ENCODE data around the gene WNT10A. TPM values are rescaled to one million over a fixed set of nuclear protein-coding genes. Genes with fewer than 3 reads are reported as not detected.
"Not testable (repeated sequence)": the region's sequence is repeated elsewhere in the genome, so short reads cannot be mapped to it uniquely, and the experiment has no call there.

WNT10A gene
- total RNA-seq, 2 donors from 2014 or later: 3.6 to 4.3 TPM

DNA sequence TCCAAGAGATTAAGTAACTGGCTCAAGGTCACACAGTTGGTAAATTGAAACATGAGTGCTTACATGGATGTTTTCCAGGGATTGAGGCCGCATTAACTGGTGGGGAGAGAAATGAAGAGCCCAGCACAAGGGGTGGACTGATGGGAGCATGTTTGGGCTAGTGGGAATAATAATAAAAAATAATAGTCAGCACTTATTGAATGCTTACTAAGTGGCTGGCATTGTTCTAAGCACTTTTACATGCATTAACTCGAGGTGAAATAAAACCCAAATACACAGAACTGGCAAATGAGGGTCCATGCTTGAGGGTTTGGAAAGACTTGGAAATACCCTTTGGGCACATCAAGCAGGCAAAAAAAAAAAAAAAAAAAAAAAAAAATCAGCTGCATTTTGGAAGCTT lies 44.8 kb downstream of the WNT10A start:
- intact Hi-C loops (cut with DNase I): no loop called here
- H3K27ac ChIP-seq: no peak overlapping the region
- WGBS: 64% methylated on average over 2 of the region's 2 CpGs
- TF ChIP-seq POLR2A (IDR thresholded peaks at IDR 0.05) (no peak), POLR2AphosphoS5 (IDR thresholded peaks at IDR 0.05) (no peak)
- TF ChIP-seq, protein P1, sequence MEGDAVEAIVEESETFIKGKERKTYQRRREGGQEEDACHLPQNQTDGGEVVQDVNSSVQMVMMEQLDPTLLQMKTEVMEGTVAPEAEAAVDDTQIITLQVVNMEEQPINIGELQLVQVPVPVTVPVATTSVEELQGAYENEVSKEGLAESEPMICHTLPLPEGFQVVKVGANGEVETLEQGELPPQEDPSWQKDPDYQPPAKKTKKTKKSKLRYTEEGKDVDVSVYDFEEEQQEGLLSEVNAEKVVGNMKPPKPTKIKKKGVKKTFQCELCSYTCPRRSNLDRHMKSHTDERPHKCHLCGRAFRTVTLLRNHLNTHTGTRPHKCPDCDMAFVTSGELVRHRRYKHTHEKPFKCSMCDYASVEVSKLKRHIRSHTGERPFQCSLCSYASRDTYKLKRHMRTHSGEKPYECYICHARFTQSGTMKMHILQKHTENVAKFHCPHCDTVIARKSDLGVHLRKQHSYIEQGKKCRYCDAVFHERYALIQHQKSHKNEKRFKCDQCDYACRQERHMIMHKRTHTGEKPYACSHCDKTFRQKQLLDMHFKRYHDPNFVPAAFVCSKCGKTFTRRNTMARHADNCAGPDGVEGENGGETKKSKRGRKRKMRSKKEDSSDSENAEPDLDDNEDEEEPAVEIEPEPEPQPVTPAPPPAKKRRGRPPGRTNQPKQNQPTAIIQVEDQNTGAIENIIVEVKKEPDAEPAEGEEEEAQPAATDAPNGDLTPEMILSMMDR (IDR thresholded peaks at IDR 0.05): no peak
- H3K27me3 ChIP-seq (replicated peaks; ENCODE audit: insufficient read depth): no peaks in the 10 kb centered on the region
- H3K9me3 ChIP-seq: no peaks in the 10 kb centered on the region
- H3K4me1 ChIP-seq (replicated peaks): no peaks in the 10 kb centered on the region
- DNase-seq (ENCODE audit: low spot score): no peak
- no peak overlapping the region for H3K4me3 ChIP-seq
- no peaks in the 10 kb centered on the region for H3K36me3 ChIP-seq

DNA sequence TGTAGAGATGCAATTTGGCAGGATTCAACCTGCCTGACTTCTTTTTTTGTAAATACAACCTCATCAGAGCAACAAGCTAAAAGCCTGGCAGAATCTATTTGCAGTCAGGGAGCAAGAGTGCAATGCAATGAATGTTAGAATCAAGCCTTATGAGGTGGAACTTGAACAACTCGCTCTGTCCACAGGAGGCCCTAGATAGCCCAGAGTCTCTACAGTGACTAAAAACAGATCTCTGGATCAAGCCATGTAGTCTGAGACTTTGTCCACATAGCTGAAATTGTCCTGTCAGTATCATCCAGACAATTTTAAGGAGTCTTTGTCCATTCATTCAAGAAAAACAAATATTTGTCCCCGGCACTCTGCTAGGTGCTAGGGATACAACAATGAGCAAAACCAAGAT lies 46.8 kb downstream of the WNT10A start:
- intact Hi-C loops (cut with DNase I): no loop called here
- H3K4me3 ChIP-seq: no peak overlapping the region
- no peak for DNase-seq (ENCODE audit: low spot score)
- WGBS: 54% methylated on average over 2 of the region's 2 CpGs
- no peaks in the 10 kb centered on the region for H3K9me3 ChIP-seq
- H3K27me3 ChIP-seq (replicated peaks; ENCODE audit: insufficient read depth): no peaks in the 10 kb centered on the region
- H3K4me1 ChIP-seq (replicated peaks): no peaks in the 10 kb centered on the region
- TF ChIP-seq POLR2A (IDR thresholded peaks at IDR 0.05) (no peak), POLR2AphosphoS5 (IDR thresholded peaks at IDR 0.05) (no peak)
- TF ChIP-seq, protein P1 (IDR thresholded peaks at IDR 0.05): no peak
- H3K36me3 ChIP-seq: no peaks in the 10 kb centered on the region
- no peak overlapping the region for H3K27ac ChIP-seq

DNA sequence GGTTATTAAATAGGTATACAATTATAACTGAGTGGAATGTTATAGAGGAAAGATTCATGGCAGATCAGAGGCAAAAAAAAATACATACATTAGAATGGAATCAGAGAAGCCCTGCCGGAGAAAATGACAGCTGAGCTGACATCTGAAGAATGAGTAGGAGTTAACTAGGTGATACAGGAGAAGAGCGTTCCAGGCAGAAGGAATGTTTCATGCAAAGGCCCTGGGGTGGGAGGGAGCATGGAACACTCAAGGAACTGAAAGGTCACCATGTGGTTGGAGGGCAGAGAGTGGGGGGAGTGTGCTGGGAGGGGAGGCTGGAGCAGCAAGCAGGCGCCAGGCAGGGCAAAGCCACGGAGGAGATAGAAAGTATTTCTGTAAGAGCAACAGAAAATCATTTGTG lies 47.2 kb downstream of the WNT10A start:
- intact Hi-C loops (cut with DNase I): no loop called here
- WGBS: 59% methylated on average over 4 of the region's 4 CpGs
- TF ChIP-seq POLR2AphosphoS5 (IDR thresholded peaks at IDR 0.05): no peak
- TF ChIP-seq, protein P1 (IDR thresholded peaks at IDR 0.05): no peak
- no peak for TF ChIP-seq POLR2A (IDR thresholded peaks at IDR 0.05)

DNA sequence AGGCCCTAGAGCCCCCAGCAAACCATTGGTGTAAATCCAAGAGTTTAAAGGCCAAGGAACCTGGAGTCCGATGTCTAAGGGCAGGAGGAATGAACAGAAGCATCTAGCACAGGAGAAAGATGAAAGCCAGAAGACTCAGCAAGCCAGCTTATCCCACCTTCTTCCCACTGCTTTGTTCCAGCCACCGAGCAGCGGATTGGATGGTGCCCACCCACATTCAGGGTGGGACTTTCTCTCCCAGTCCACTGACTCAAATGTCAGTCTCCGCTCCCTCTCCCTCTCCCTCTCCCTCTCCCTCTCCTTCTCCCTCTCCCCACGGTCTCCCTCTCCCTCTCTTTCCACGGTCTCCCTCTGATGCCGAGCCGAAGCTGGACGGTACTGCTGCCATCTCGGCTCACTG lies 49.8 kb downstream of the WNT10A start:
- H3K9me3 ChIP-seq; H3K4me1 ChIP-seq (replicated peaks); H3K36me3 ChIP-seq; DNase-seq (ENCODE audit: low spot score); H3K27me3 ChIP-seq (replicated peaks; ENCODE audit: insufficient read depth); H3K27ac ChIP-seq; H3K4me3 ChIP-seq; intact Hi-C loops (cut with DNase I): not testable (repeated sequence)
- WGBS: 85% methylated on average over 10 of the region's 10 CpGs

More for the DNA sequence above, 47.2 kb downstream of the WNT10A start:
- Histone ChIP-seq H3K4me1 (replicated peaks) (no peaks in the 10 kb centered on the region), H3K4me3 (no peak overlapping the region), H3K36me3 (no peaks in the 10 kb centered on the region), H3K9me3 (no peaks in the 10 kb centered on the region), H3K27ac (no peak overlapping the region), H3K27me3 (replicated peaks; ENCODE audit: insufficient read depth) (no peaks in the 10 kb centered on the region)
- no peak for DNase-seq (ENCODE audit: low spot score)

DNA sequence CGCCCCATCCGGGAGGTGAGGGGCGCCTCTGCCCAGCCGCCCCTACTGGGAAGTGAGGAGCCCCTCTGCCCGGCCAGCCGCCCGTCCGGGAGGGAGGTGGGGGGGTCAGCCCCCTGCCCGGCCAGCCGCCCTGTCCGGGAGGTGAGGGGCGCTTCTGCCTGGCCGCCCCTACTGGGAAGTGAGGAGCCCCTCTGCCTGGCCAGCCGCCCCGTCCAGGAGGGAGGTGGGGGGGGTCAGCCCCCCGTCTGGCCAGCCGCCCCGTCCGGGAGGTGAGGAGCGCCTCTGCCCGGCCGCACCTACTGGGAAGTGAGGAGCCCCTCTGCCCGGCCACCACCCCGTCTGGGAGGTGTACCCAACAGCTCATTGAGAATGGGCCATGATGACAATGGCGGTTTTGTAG lies 51.1 kb downstream of the WNT10A start:
- H3K36me3 ChIP-seq; H3K4me1 ChIP-seq (replicated peaks); H3K27ac ChIP-seq; H3K9me3 ChIP-seq; DNase-seq (ENCODE audit: low spot score); H3K27me3 ChIP-seq (replicated peaks; ENCODE audit: insufficient read depth); H3K4me3 ChIP-seq; intact Hi-C loops (cut with DNase I): not testable (repeated sequence)
- WGBS: 88% methylated on average over 6 of the region's 25 CpGs

Small RNA genes within 50 kb of the gene (small RNA-seq; reads per million reads assigned to genes)
- gene RNU6-642P: 0 reads per million in 2 donors

Other genes with a start within 250 kb of the WNT10A start
- gene ZNF142, start 221.2 kb upstream of the WNT10A start, total RNA-seq: 10 to 100 TPM; 25.5 to 34.7 TPM
- gene BCS1L, start 221.2 kb upstream of the WNT10A start, total RNA-seq: 10 to 100 TPM; 40.3 to 42.9 TPM
- gene RNF25, start 208.8 kb upstream of the WNT10A start, total RNA-seq: 10 to 100 TPM; 20.0 to 32.5 TPM
- gene STK36, start 208.8 kb upstream of the WNT10A start, total RNA-seq: 10 to 100 TPM; 22.0 to 90.9 TPM
- gene TTLL4, start 170.0 kb upstream of the WNT10A start, total RNA-seq: 10 to 100 TPM; 21.1 to 63.8 TPM
- gene CYP27A1, start 98.7 kb upstream of the WNT10A start, total RNA-seq: 10 to 100 TPM; 97.7 to 98.3 TPM
- under 1 TPM in 1 of 2 donors, not detected in 1; 0.14 TPM for gene PRKAG3, start 49.0 kb upstream of the WNT10A start, total RNA-seq
- gene WNT6, start 21.0 kb upstream of the WNT10A start, total RNA-seq: 10 to 100 TPM in 1 of 2 donors, 1 to 10 TPM in 1; 8.0 to 56.5 TPM
- gene CDK5R2, start 78.8 kb downstream of the WNT10A start, total RNA-seq: not detected
- gene FEV, start 104.3 kb downstream of the WNT10A start, total RNA-seq: 10 to 100 TPM in 1 of 2 donors, 1 to 10 TPM in 1; 1.8 to 25.9 TPM
- 1 to 10 TPM in 1 of 2 donors, not detected in 1; 3.0 TPM for gene CRYBA2, start 112.6 kb downstream of the WNT10A start, total RNA-seq
- 1 to 10 TPM in 1 of 2 donors, not detected in 1; 4.4 TPM for gene CFAP65, start 160.7 kb downstream of the WNT10A start, total RNA-seq
- 1 to 10 TPM; 3.2 to 9.6 TPM for gene IHH, start 180.1 kb downstream of the WNT10A start, total RNA-seq